ENCODE results near the gene RTL5.

Gene RTL5

DNA sequence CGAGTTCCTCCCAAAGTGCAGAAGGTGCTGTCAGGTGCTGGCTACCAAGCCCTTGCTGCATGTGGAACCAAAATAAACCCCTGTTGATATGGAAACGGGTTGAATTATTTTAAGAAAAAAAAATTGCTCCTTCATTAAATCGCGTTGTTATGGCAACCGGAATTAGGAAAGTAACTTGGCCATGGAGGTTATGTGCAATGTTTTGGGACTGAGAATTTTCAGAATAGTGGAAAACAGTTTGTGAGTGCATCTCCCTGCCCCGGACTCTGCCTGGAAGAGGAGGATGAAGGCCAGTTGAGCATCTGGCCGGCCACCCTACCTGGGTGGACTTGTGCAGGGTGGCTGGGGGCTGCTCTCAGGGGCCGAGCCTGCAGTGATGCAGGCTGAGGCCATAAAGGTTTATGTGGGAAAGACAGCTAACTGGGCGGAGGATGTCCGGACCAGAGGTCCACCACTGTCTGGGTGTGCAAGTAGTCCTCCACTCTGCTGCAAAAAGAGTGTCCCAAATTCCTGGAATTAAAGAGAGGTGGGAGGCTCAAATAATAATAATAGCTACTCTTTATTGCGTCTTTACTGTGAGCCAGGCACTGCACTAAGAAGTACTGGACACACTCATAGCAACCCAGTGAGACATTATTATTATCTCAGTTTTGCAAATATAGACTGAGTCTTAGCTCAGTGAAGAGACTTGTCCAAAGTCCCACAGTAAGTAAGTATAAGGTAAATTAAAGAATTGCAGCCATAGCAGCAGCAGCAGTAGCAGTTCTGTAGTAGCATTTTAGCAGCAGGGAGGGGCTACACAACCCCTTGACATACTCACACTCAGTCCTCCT, 20.6 kb downstream of the RTL5 start:
- peaks cover 4% of the 10 kb centered on the region for H3K27me3 ChIP-seq (ENCODE audit: insufficient read depth, low read length, poor library complexity)
- TF ChIP-seq, protein P1, sequence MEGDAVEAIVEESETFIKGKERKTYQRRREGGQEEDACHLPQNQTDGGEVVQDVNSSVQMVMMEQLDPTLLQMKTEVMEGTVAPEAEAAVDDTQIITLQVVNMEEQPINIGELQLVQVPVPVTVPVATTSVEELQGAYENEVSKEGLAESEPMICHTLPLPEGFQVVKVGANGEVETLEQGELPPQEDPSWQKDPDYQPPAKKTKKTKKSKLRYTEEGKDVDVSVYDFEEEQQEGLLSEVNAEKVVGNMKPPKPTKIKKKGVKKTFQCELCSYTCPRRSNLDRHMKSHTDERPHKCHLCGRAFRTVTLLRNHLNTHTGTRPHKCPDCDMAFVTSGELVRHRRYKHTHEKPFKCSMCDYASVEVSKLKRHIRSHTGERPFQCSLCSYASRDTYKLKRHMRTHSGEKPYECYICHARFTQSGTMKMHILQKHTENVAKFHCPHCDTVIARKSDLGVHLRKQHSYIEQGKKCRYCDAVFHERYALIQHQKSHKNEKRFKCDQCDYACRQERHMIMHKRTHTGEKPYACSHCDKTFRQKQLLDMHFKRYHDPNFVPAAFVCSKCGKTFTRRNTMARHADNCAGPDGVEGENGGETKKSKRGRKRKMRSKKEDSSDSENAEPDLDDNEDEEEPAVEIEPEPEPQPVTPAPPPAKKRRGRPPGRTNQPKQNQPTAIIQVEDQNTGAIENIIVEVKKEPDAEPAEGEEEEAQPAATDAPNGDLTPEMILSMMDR (IDR thresholded peaks at IDR 0.05; ENCODE audit: borderline replicate concordance, extremely low read depth, low read length, poor library complexity, severe bottlenecking), result no peak
- no peak for TF ChIP-seq EZH2 (IDR thresholded peaks at IDR 0.05; ENCODE audit: borderline replicate concordance, low read depth, low read length, severe bottlenecking)
- no peaks in the 10 kb centered on the region for H3K4me1 ChIP-seq (ENCODE audit: insufficient read depth, low read length)
- H3K79me2 ChIP-seq (ENCODE audit: insufficient read depth, low read length), result no peaks in the 10 kb centered on the region
- ATAC-seq (ENCODE audit: insufficient read depth, low read depth), result no peak
- no peak overlapping the region for H3K4me3 ChIP-seq (ENCODE audit: low read depth in 1 of 2, low read length in 2 of 2)
- H4K20me1 ChIP-seq (ENCODE audit: insufficient read depth, low read length), result no peaks in the 10 kb centered on the region
- H3K4me2 ChIP-seq (ENCODE audit: insufficient read depth, low read length), result no peak overlapping the region
- no peaks in the 10 kb centered on the region for H3K9me3 ChIP-seq (ENCODE audit: insufficient read depth, low read length, severe bottlenecking)
- H3K36me3 ChIP-seq (ENCODE audit: insufficient read depth, low read length), result no peaks in the 10 kb centered on the region
- no peak overlapping the region for H3K27ac ChIP-seq (ENCODE audit: low read length)
- DNase-seq, result no peak
- H2AFZ ChIP-seq (ENCODE audit: low read depth, low read length), result no peak overlapping the region
- H3K9ac ChIP-seq (ENCODE audit: low read depth, low read length), result no peak overlapping the region

DNA sequence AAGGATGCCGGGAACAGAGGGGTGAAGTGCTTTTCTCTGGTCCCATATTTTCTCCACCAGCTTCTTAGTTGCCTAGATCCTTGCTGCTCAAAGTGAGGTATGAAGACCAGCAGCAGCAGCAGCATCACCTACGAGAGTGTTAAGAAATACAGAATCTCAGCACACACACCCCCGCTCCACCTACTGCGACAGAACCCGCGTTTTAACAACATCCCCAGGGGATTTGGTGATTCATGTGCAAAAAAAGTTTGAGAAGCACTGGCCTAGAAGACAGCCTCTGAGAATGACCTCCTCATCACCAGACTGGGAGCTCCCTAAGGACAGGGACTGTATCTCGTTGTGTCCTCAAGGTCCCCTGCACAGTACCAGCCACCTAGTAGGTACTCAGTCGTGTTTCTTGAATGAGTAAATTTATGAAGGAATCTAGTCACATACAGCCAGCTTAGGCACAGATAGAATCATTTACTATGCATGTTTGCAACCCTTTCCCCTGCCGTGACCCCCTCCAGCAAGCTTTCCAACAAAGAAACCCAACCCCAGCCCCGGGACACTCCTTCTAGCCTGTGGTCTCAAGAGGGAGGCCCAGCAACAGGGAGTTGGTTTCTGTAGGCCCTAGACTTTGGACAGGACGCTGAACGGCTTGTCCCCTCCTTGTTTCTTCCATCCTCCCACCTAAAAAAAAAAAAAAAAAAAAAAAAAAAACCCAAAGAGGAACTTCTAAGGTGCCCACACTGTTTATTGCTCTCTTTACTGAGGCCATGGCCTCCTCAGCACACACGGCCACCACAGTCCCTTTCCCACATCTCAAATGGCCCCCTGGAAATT, 21.5 kb downstream of the RTL5 start:
- H3K4me1 ChIP-seq (ENCODE audit: insufficient read depth, low read length), result no peaks in the 10 kb centered on the region
- H3K4me2 ChIP-seq (ENCODE audit: insufficient read depth, low read length), result no peak overlapping the region
- H3K4me3 ChIP-seq (ENCODE audit: low read depth in 1 of 2, low read length in 2 of 2), result no peak overlapping the region
- H3K9me3 ChIP-seq (ENCODE audit: insufficient read depth, low read length, severe bottlenecking), result no peaks in the 10 kb centered on the region
- H3K9ac ChIP-seq (ENCODE audit: low read depth, low read length), result no peak overlapping the region
- DNase-seq (no peak), ATAC-seq (ENCODE audit: insufficient read depth, low read depth) (no peak)
- peaks cover 4% of the 10 kb centered on the region for H3K27me3 ChIP-seq (ENCODE audit: insufficient read depth, low read length, poor library complexity)
- H3K36me3 ChIP-seq (ENCODE audit: insufficient read depth, low read length), result no peaks in the 10 kb centered on the region
- H4K20me1 ChIP-seq (ENCODE audit: insufficient read depth, low read length), result no peaks in the 10 kb centered on the region
- H3K79me2 ChIP-seq (ENCODE audit: insufficient read depth, low read length), result no peaks in the 10 kb centered on the region
- TF ChIP-seq, protein P1 (IDR thresholded peaks at IDR 0.05; ENCODE audit: borderline replicate concordance, extremely low read depth, low read length, poor library complexity, severe bottlenecking), result no peak
- no peak for TF ChIP-seq EZH2 (IDR thresholded peaks at IDR 0.05; ENCODE audit: borderline replicate concordance, low read depth, low read length, severe bottlenecking)
- no peak overlapping the region for H2AFZ ChIP-seq (ENCODE audit: low read depth, low read length)
- H3K27ac ChIP-seq (ENCODE audit: low read length), result no peak overlapping the region

DNA sequence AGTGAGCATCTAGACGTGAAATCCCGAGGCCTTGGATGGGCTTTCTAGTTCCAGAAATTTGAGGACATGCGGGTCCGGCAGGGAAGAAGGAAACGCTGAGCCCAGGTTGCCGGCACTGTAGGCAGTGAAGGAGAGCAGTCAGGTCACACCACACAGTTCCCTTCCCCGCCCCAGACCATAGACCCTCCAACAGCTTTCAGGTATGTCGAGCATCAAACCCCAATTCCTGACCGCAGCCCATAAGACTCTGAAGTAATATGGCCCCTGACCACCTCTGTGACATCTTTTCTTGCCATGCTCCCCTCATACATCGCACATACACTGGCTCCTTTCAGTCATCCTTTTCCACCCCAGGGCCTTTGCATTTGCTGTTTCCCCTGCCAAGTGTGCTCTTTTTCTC, 23.0 kb downstream of the RTL5 start:
- DNase-seq, result no peak
- H3K4me3 ChIP-seq (ENCODE audit: low read depth in 1 of 2, low read length in 2 of 2), result no peak overlapping the region
- TF ChIP-seq EZH2 (IDR thresholded peaks at IDR 0.05; ENCODE audit: borderline replicate concordance, low read depth, low read length, severe bottlenecking), result no peak
- TF ChIP-seq, protein P1 (IDR thresholded peaks at IDR 0.05; ENCODE audit: borderline replicate concordance, extremely low read depth, low read length, poor library complexity, severe bottlenecking), result no peak
- ATAC-seq (ENCODE audit: insufficient read depth, low read depth), result no peak
- no peak overlapping the region for H3K9ac ChIP-seq (ENCODE audit: low read depth, low read length)
- H3K4me1 ChIP-seq (ENCODE audit: insufficient read depth, low read length), result no peaks in the 10 kb centered on the region
- no peaks in the 10 kb centered on the region for H3K36me3 ChIP-seq (ENCODE audit: insufficient read depth, low read length)
- H3K9me3 ChIP-seq (ENCODE audit: insufficient read depth, low read length, severe bottlenecking), result no peaks in the 10 kb centered on the region
- no peak overlapping the region for H2AFZ ChIP-seq (ENCODE audit: low read depth, low read length)
- H4K20me1 ChIP-seq (ENCODE audit: insufficient read depth, low read length), result no peaks in the 10 kb centered on the region
- H3K79me2 ChIP-seq (ENCODE audit: insufficient read depth, low read length), result no peaks in the 10 kb centered on the region
- peaks cover 4% of the 10 kb centered on the region for H3K27me3 ChIP-seq (ENCODE audit: insufficient read depth, low read length, poor library complexity)
- no peak overlapping the region for H3K4me2 ChIP-seq (ENCODE audit: insufficient read depth, low read length)
- no peak overlapping the region for H3K27ac ChIP-seq (ENCODE audit: low read length)

Data from DND-41 (cell line).